Peyer's patch (tissue), 4 donors: ENCODE data around the gene TMEM150B. TPM values are rescaled to one million over a fixed set of nuclear protein-coding genes. Genes with fewer than 3 reads are reported as not detected.

Source experiments
- DNase-seq, 3 donors: peaks; one replicate each; pipeline ENCODE4 v3.0.0-alpha.2; 2017 to 2019
- H3K27ac ChIP-seq, 4 donors: fragments of 200-600 bp; sonication (generic); one replicate each; pipeline ENCODE4 v1.5.1; 2016 to 2019
- H3K27me3 ChIP-seq, 2 donors: fragments of 200-600 bp; sonication (generic); one replicate each; pipeline ENCODE4 v1.5.1; 2019
- H3K36me3 ChIP-seq, 3 donors: fragments of 200-600 bp; sonication (generic); one replicate each; pipeline ENCODE4 v1.5.1; 2016 to 2019
- H3K4me1 ChIP-seq, 4 donors: fragments of 200-600 bp; sonication (generic); one replicate each; pipeline ENCODE4 v1.5.1; 2016 to 2019
- H3K4me3 ChIP-seq, 4 donors: fragments of 200-600 bp; sonication (generic); 1 replicate in 3 of 4; 2 replicates in 1 of 4; pipeline ENCODE4 v1.5.1; 2016 to 2019; ENCODE audit warnings: mild to moderate bottlenecking in 1 of 4
- H3K9me3 ChIP-seq, 4 donors: fragments of 200-600 bp; sonication (generic); one replicate each; pipeline ENCODE4 v1.5.1; 2016 to 2019; ENCODE audit warnings: mild to moderate bottlenecking in 1 of 4
- CTCF ChIP-seq, 6 experiments: fragments of 450-650 bp in 4 of 6; fragments of 200-600 bp in 2 of 6; sonication (generic) in 1 of 6; IDR thresholded peaks; one replicate each; pipeline ENCODE4 v1.5.1; 2017 to 2019; ENCODE audit warnings: antibody characterized with exemption in 6 of 6, mild to moderate bottlenecking in 3 of 6, moderate library complexity in 1 of 6
- POLR2A ChIP-seq, 2 donors: fragments of 450-650 bp; IDR thresholded peaks; one replicate each; pipeline ENCODE4 v1.5.1; 2017; ENCODE audit warnings: antibody characterized with exemption in 2 of 2, mild to moderate bottlenecking in 2 of 2, moderate library complexity in 2 of 2
- total RNA-seq, 4 donors: library from RNA; depleted of rRNA; stranded (reverse); fragments of >200 nt; gene quantifications; one replicate each; pipeline ENCODE4 v1.1.0, GENCODE V29; 2016

TMEM150B gene
- total RNA-seq, 4 donors from 2014 or later, result 26.4 to 235 (median 199) TPM

GRCh38 chr19:55353356-55353802, 28.2 kb upstream of the TMEM150B start:
- no peak for DNase-seq
- Histone ChIP-seq H3K27ac (no peak overlapping the region), H3K36me3 (no peaks in the 10 kb centered on the region), H3K4me3 (peak overlapping the region; percentile 21 to 51 (median 50)), H3K27me3 (peaks cover 0 to 27% of the 10 kb centered on the region in 2 donors), H3K4me1 (peaks cover 3 to 26% (median 11%) of the 10 kb centered on the region in 4 donors), H3K9me3 (no peaks in the 10 kb centered on the region)
- TF ChIP-seq POLR2A (IDR thresholded peaks at IDR 0.05) (no peak), CTCF (IDR thresholded peaks at IDR 0.05) (no peak)

GRCh38 chr19:55352549-55353145, 27.5 kb upstream of the TMEM150B start:
- Histone ChIP-seq H3K4me1 (peaks cover 3 to 26% (median 11%) of the 10 kb centered on the region in 4 donors), H3K4me3 (no peak overlapping the region), H3K36me3 (no peaks in the 10 kb centered on the region), H3K9me3 (no peaks in the 10 kb centered on the region), H3K27me3 (peaks cover 0 to 27% of the 10 kb centered on the region in 2 donors), H3K27ac (no peak overlapping the region)
- no peak for TF ChIP-seq POLR2A (IDR thresholded peaks at IDR 0.05)
- TF ChIP-seq CTCF (IDR thresholded peaks at IDR 0.05), result no peak
- DNase-seq, result no peak

- Histone ChIP-seq H3K36me3 (peaks cover 0 to under 1% (median 0%) of the 10 kb centered on the region in 3 donors), H3K4me1 (peaks cover 3 to 26% (median 11%) of the 10 kb centered on the region in 4 donors), H3K27ac (no peak overlapping the region), H3K27me3 (peaks cover 0 to 27% of the 10 kb centered on the region in 2 donors), H3K9me3 (no peaks in the 10 kb centered on the region), H3K4me3 (no peak overlapping the region)
- DNase-seq, result no peak
- TF ChIP-seq POLR2A (IDR thresholded peaks at IDR 0.05) (no peak), CTCF (IDR thresholded peaks at IDR 0.05) (no peak)
Measured at GRCh38 chr19:55352040-55352439, 26.9 kb upstream of the TMEM150B start.

GRCh38 chr19:55350620-55351315, 25.6 kb upstream of the TMEM150B start:
- Histone ChIP-seq H3K27ac (no peak overlapping the region), H3K4me3 (no peak overlapping the region), H3K36me3 (peaks cover 0 to 9% (median 0%) of the 10 kb centered on the region in 3 donors), H3K27me3 (peaks cover 0 to 27% of the 10 kb centered on the region in 2 donors), H3K9me3 (no peaks in the 10 kb centered on the region), H3K4me1 (peaks cover 3 to 30% (median 11%) of the 10 kb centered on the region in 4 donors)
- no peak for DNase-seq
- TF ChIP-seq CTCF (IDR thresholded peaks at IDR 0.05) (no peak), POLR2A (IDR thresholded peaks at IDR 0.05) (no peak)

GRCh38 chr19:55348317-55349034, 23.3 kb upstream of the TMEM150B start:
- H3K36me3 ChIP-seq, result peaks cover 0 to 13% (median 0%) of the 10 kb centered on the region in 3 donors
- H3K27ac ChIP-seq, result no peak overlapping the region
- H3K4me3 ChIP-seq, result no peak overlapping the region
- no peak for DNase-seq
- no peaks in the 10 kb centered on the region for H3K9me3 ChIP-seq
- TF ChIP-seq POLR2A (IDR thresholded peaks at IDR 0.05), result no peak
- TF ChIP-seq CTCF (IDR thresholded peaks at IDR 0.05), result no peak
- peaks cover 0 to 19% (median 2%) of the 10 kb centered on the region in 4 donors for H3K4me1 ChIP-seq
- peaks cover 0 to 13% of the 10 kb centered on the region in 2 donors for H3K27me3 ChIP-seq
